Breast epithelium (tissue), 3 donors: ENCODE results near the gene MYH6.

Experiments
- POLR2A ChIP-seq: fragments of 450-650 bp; IDR thresholded peaks from one replicate; pipeline ENCODE4 v1.6.1; 2016; ENCODE audit warnings: antibody characterized with exemption, mild to moderate bottlenecking, moderate library complexity
- TF ChIP-seq, protein P1 (sequence below), 3 donors: fragments of 450-650 bp; IDR thresholded peaks; one replicate each; pipeline ENCODE4 v1.5.1; 2016 to 2017; ENCODE audit warnings: antibody characterized with exemption in 3 of 3, mild to moderate bottlenecking in 3 of 3, moderate library complexity in 3 of 3

DNA sequence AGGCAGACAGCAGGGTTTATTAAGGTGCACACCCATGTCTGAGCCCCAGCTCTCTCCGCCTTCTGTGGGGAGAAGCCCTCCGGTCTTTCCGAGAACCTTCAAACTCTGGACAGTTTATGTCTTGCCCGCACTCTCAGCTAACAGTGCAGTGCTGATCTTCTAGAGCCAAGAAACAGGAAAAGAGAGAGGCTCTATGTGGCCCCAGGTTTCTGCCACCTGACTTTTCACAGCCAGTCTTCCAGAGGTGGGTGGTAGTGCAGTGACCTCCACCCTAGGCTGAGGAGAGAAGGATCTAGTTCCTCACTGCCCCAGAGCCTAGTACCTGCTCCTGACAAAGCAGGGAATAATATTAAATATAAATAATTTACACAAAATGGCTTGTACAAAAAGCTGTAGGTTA is 51.4 kb downstream of the MYH6 start:
- TF ChIP-seq, protein P1, sequence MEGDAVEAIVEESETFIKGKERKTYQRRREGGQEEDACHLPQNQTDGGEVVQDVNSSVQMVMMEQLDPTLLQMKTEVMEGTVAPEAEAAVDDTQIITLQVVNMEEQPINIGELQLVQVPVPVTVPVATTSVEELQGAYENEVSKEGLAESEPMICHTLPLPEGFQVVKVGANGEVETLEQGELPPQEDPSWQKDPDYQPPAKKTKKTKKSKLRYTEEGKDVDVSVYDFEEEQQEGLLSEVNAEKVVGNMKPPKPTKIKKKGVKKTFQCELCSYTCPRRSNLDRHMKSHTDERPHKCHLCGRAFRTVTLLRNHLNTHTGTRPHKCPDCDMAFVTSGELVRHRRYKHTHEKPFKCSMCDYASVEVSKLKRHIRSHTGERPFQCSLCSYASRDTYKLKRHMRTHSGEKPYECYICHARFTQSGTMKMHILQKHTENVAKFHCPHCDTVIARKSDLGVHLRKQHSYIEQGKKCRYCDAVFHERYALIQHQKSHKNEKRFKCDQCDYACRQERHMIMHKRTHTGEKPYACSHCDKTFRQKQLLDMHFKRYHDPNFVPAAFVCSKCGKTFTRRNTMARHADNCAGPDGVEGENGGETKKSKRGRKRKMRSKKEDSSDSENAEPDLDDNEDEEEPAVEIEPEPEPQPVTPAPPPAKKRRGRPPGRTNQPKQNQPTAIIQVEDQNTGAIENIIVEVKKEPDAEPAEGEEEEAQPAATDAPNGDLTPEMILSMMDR (IDR thresholded peaks at IDR 0.05), result no peak
- no peak for TF ChIP-seq POLR2A
